ENCODE results near the gene ENO3. TPM values are rescaled to one million over a fixed set of nuclear protein-coding genes. Genes with fewer than 3 reads are reported as not detected.

Gene ENO3
- total and polyA plus RNA-seq, 2 donors (not counting 3 experiments of a cell fraction or from before 2014, with no cell fraction given) = 5.5 to 5.9 TPM

DNA sequence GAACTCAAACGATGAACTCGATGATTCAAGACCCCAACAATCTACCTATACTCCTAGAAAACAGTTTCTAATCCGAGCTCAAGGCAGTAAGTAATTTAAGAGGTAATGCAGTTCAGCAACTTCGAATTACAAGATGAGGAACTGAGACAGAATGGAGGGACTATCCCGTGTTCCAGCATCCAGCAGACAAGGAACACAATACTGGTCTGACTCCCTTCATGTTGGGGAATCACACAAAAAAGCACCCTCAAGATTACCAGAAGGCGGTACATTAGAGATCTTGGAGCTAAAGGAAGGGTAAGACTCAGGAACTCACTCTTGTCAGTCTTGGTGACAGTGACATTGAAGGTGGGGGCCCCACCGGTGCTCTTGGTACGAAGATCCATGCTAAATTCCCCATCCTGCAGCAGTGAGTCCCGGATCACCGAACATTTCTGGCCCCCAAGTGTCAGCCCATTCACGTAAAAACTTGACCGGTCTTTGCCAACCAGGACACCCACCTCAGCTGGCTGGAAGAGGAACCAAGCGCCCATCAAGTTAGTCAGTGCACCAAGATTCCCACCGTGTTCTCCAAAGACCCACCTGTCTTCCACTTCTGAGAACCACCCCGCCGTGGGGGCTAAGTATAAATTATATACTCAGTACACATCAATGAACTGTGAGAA, 4.5 kb upstream of the ENO3 start:
- Histone ChIP-seq H3K9me1 (replicated peaks; ENCODE audit: control insufficient read depth, extremely low read depth, insufficient read depth, low read length) (no peaks in the 10 kb centered on the region), H3K27me3 (ENCODE audit: control insufficient read depth in 2 of 2, insufficient read depth in 2 of 2, low read length in 2 of 2) (no peaks in the 10 kb centered on the region), H3K27ac (ENCODE audit: insufficient read depth, low read depth, low read length) (no peak overlapping the region), H3K4me1 (ENCODE audit: control insufficient read depth, extremely low read depth, insufficient read depth, low read length) (peaks cover 31% of the 10 kb centered on the region), H4K20me1 (replicated peaks; ENCODE audit: control insufficient read depth, extremely low read depth, insufficient read depth, low read length) (no peaks in the 10 kb centered on the region), H3K4me3 (replicated peaks in 1 of 3; ENCODE audit: insufficient read depth in 1 of 3, low read depth in 1 of 3, low read length in 3 of 3) (peak overlapping the region; percentile 86 to 99 (median 95)), H3K9me3 (replicated peaks; ENCODE audit: control insufficient read depth, insufficient read depth, low read length) (no peaks in the 10 kb centered on the region), H3K9ac (replicated peaks; ENCODE audit: extremely low read depth, insufficient read depth, low read length) (peak overlapping the region; percentile 66), H3K79me2 (ENCODE audit: control insufficient read depth, insufficient read depth, low read length) (peaks cover 68% of the 10 kb centered on the region), H3K4me2 (ENCODE audit: insufficient read depth, low read length) (peak overlapping the region; percentile 93), H3K36me3 (ENCODE audit: control insufficient read depth in 2 of 2, extremely low read depth in 1 of 2, insufficient read depth in 2 of 2, low read length in 2 of 2) (peaks cover 13 to 28% of the 10 kb centered on the region in 2 experiments), H2AFZ (ENCODE audit: low read depth, low read length) (no peak overlapping the region)
- no peak for DNase-seq (ENCODE audit: low read depth, low spot score)
- peak; percentile 46 for FAIRE-seq
- intact Hi-C loops (cut with micrococcal nuclease) = loop anchor here (1.0 kb wide), 1 partner anchor 40 kb away; no protein-coding TSS in a partner anchor
- TF ChIP-seq CTCF (IDR thresholded peaks at IDR 0.05; ENCODE audit: extremely low read depth in 1 of 2, insufficient read depth in 1 of 2, low read depth in 1 of 2, low read length in 2 of 2) (no peak), GATA2 (IDR thresholded peaks at IDR 0.05; ENCODE audit: insufficient read depth, insufficient read length, low read depth, low read length) (no peak), MYC (IDR thresholded peaks at IDR 0.05; ENCODE audit: low read depth, low read length) (no peak)
- TSS peak; percentile 66 for BruUV-seq (replicated peaks)
- ChIA-PET POLR2A (interaction anchor here (1.7 to 2.3 kb wide), 2 partner anchors 21 kb away, joined by 5 to 18 read pairs; partner anchors contain the start of gene SPAG7), CTCF (interaction anchor here (1.0 to 2.8 kb wide), 3 partner anchors 37 to 41 kb away, joined by 4 to 12 read pairs (median 8); partner anchors contain the start of gene CAMTA2)
- dilution Hi-C loops (cut with MboI; ENCODE audit: extremely low pct_ligation_motif_present, low sequenced_read_pairs) = no loop called here

- dilution Hi-C loops (cut with MboI; ENCODE audit: extremely low pct_ligation_motif_present, low sequenced_read_pairs) (no loop called here), intact Hi-C loops (cut with micrococcal nuclease) (no loop called here)
- DNase-seq (ENCODE audit: low read depth, low spot score) = no peak
- Histone ChIP-seq H3K4me3 (replicated peaks in 1 of 3; ENCODE audit: insufficient read depth in 1 of 3, low read depth in 1 of 3, low read length in 3 of 3) (peak overlapping the region; percentile 86 to 99 (median 95)), H3K4me1 (ENCODE audit: control insufficient read depth, extremely low read depth, insufficient read depth, low read length) (peaks cover 30% of the 10 kb centered on the region), H4K20me1 (replicated peaks; ENCODE audit: control insufficient read depth, extremely low read depth, insufficient read depth, low read length) (no peaks in the 10 kb centered on the region), H3K79me2 (ENCODE audit: control insufficient read depth, insufficient read depth, low read length) (peaks cover 62% of the 10 kb centered on the region), H3K27me3 (ENCODE audit: control insufficient read depth in 2 of 2, insufficient read depth in 2 of 2, low read length in 2 of 2) (no peaks in the 10 kb centered on the region), H3K9me3 (replicated peaks; ENCODE audit: control insufficient read depth, insufficient read depth, low read length) (no peaks in the 10 kb centered on the region), H3K4me2 (ENCODE audit: insufficient read depth, low read length) (peak overlapping the region; percentile 93), H3K9me1 (replicated peaks; ENCODE audit: control insufficient read depth, extremely low read depth, insufficient read depth, low read length) (no peaks in the 10 kb centered on the region), H3K36me3 (ENCODE audit: control insufficient read depth in 2 of 2, extremely low read depth in 1 of 2, insufficient read depth in 2 of 2, low read length in 2 of 2) (peaks cover 13 to 28% of the 10 kb centered on the region in 2 experiments), H3K9ac (replicated peaks; ENCODE audit: extremely low read depth, insufficient read depth, low read length) (peak overlapping the region; percentile 66), H2AFZ (ENCODE audit: low read depth, low read length) (no peak overlapping the region), H3K27ac (ENCODE audit: insufficient read depth, low read depth, low read length) (no peak overlapping the region)
- ChIA-PET POLR2A (interaction anchor here (2.3 kb wide), 1 partner anchor 20 kb away, joined by 18 read pairs; the partner anchor contains the start of gene SPAG7), CTCF (interaction anchor here (1.0 to 2.8 kb wide), 2 partner anchors 38 to 41 kb away, joined by 4 to 12 read pairs; partner anchors contain the start of gene CAMTA2)
- no peak for TF ChIP-seq EZH2 (IDR thresholded peaks at IDR 0.05; ENCODE audit: borderline replicate concordance, low read depth, low read length, severe bottlenecking)
- TF ChIP-seq POLR2AphosphoS5 (IDR thresholded peaks at IDR 0.05; ENCODE audit: insufficient read depth, low read depth, low read length) = peak; percentile 26
- no peak for TF ChIP-seq GATA2 (IDR thresholded peaks at IDR 0.05; ENCODE audit: insufficient read depth, insufficient read length, low read depth, low read length)
- TF ChIP-seq MYC (IDR thresholded peaks at IDR 0.05; ENCODE audit: low read depth, low read length) = no peak
- TF ChIP-seq CTCF (IDR thresholded peaks at IDR 0.05; ENCODE audit: extremely low read depth in 1 of 2, insufficient read depth in 1 of 2, low read depth in 1 of 2, low read length in 2 of 2) = no peak
- TF ChIP-seq POLR2A (IDR thresholded peaks at IDR 0.05; ENCODE audit: low read depth, low read length) = no peak
- TF ChIP-seq FOS (IDR thresholded peaks at IDR 0.05; ENCODE audit: borderline replicate concordance, insufficient read depth, low read length) = no peak
- BruUV-seq (replicated peaks) = no TSS peak
- FAIRE-seq = peak; percentile 59
Observed at GRCh38 chr17:4947010-4947410, 3.9 kb upstream of the ENO3 start.

Measured in endothelial cell of umbilical vein (primary cell).